T-helper 17 cell (primary cell): ENCODE data around the gene FIS1. TPM values are rescaled to one million over a fixed set of nuclear protein-coding genes. Genes with fewer than 3 reads are reported as not detected.
A peak's percentile ranks its signal among the peaks of the same experiment; 100 is the strongest.
"Not testable (repeated sequence)": the region's sequence is repeated elsewhere in the genome, so short reads cannot be mapped to it uniquely, and the experiment has no call there.

Experiments
- ATAC-seq: fragments of 150-1000 bp; cut with Tn5 transposase; 2 replicates; pipeline ENCODE4 v1.10.0; 2021; ENCODE audit warnings: mild to moderate bottlenecking, moderate library complexity
- DNase-seq, 3 donors: peaks; one replicate each; pipeline versions ENCODE4 v3.0.0 to v3.0.0-alpha.2; 2020 to 2021
- H3K9me3 ChIP-seq: one replicate; pipeline ENCODE4 v1.7.0; 2013; ENCODE audit warnings: low read length, mild to moderate bottlenecking; ENCODE audit not compliant: control insufficient read depth, poor library complexity, severe bottlenecking
- H3K27ac Mint-ChIP-seq: one replicate; pipeline ENCODE4 v1.8.0; 2022; ENCODE audit warnings: mild to moderate bottlenecking, moderate library complexity, mixed read lengths
- H3K27me3 Mint-ChIP-seq: one replicate; pipeline ENCODE4 v1.8.0; 2022; ENCODE audit warnings: mixed read lengths
- H3K36me3 Mint-ChIP-seq: one replicate; pipeline ENCODE4 v1.8.0; 2022; ENCODE audit warnings: low read depth, mixed read lengths
- H3K4me1 Mint-ChIP-seq: one replicate; pipeline ENCODE4 v1.8.0; 2022; ENCODE audit warnings: mild to moderate bottlenecking, mixed read lengths
- H3K4me3 Mint-ChIP-seq: one replicate; pipeline ENCODE4 v1.8.0; 2022; ENCODE audit warnings: mild to moderate bottlenecking, moderate library complexity, mixed read lengths
- total RNA-seq, 4 donors: library from RNA in 2 of 4; stranded (reverse) in 2 of 4; gene quantifications; one replicate each; pipeline ENCODE4 v1.2.3 and lab custom pipeline; 2022 to 2026

The FIS1 gene
- total RNA-seq, 2 donors from 2014 or later = 80.5 to 90.7 TPM

DNA sequence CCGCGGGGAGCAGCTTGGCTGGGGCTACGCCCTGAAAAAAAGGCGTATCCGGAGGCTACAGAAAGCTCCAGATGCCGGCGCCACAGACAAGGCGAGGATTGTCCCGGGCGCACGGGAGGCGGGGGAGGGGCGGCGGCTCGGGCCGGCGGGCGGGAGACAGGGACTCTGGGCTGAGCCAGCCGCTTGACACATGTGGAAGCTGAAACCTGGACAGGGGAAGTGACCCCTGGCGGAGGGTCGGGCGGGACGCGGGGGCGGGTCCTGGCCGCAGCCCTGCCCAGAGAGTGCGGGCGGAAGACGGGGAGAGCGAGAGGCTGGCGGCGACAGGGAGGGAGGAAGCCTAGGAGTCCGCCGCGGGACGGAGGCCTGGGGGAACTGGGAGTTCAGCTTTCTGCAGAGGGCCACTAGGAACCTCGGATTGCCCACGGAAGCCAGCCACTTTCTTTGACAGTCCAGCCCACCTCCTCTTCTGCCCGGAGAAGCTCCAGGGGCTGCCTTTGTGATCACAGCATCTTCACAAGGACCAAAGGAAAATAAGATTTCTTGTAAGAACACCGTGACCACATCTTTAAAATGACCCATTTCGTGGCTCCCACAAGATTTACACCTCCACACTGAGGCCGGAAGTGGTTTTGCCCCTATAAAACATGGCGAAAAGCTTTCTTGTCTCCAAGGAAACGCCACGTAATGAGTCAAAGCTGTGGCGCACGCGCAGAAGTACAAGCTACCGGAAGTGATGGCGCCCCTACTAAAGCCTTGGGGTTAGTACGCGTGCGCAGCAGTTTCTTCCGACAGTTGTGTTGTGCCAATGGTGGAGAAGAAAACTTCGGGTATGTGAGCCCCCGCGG, 27.3 kb downstream of the FIS1 start, which contains the start of the genes PLOD3 and ZNHIT1:
TSS of gene PLOD3 (minus strand) at position 194 of the 848 bp plus-strand sequence. CDS start 307 bp downstream, outside the sequence.
TSS of gene ZNHIT1 (plus strand) at position 778 of the 848 bp plus-strand sequence. CDS start at position 809, 31 bp downstream.
- Mint-ChIP-seq H3K4me1 (peaks cover 32% of the 10 kb centered on the region), H3K27ac (peak within 1 kb of the TSS; percentile 96), H3K36me3 (no peaks in the 10 kb centered on the region), H3K27me3 (no peaks in the 10 kb centered on the region), H3K4me3 (peak within 1 kb of the TSS; percentile 92)
- no peaks in the 10 kb centered on the region for H3K9me3 ChIP-seq
- ATAC-seq (peak; percentile 79), DNase-seq (peak; percentile 89 to 91 (median 91))

DNA sequence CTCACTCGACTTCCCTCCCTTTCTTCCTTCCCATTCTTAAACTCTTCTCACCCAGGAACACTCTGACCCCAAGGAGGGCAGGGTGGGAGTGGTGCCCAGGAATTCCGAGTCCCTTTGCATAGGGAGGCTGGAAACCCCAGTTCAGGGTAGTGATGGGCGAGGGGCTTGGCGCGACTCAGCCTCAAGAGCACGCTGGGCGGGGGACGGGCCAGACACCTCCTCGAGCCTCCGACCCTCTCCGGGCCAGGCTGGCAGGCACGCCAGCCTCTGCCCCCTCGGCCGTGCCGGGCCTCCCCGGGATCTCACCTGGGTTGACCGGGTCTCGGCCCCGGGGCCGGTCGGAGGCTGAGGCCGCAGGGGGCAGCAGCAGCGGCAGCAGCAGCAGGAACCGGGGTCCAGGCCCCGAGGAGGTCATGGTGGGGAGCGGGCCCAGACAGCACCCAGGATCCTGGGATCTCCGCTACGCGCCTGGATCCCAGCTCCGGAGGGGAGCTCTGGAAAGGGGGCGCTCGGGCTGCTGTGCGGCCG, 28.0 kb downstream of the FIS1 start:
- H3K9me3 ChIP-seq = no peaks in the 10 kb centered on the region
- H3K4me3 Mint-ChIP-seq = peak overlapping the region; percentile 92
- DNase-seq (no peak), ATAC-seq (no peak)
- no peaks in the 10 kb centered on the region for H3K27me3 Mint-ChIP-seq
- H3K4me1 Mint-ChIP-seq = peaks cover 29% of the 10 kb centered on the region
- H3K27ac Mint-ChIP-seq = peak overlapping the region; percentile 57
- H3K36me3 Mint-ChIP-seq = no peaks in the 10 kb centered on the region

- no peaks in the 10 kb centered on the region for H3K9me3 ChIP-seq
- H3K27me3 Mint-ChIP-seq = no peaks in the 10 kb centered on the region
- peak overlapping the region; percentile 57 for H3K27ac Mint-ChIP-seq
- no peaks in the 10 kb centered on the region for H3K36me3 Mint-ChIP-seq
- peaks cover 26% of the 10 kb centered on the region for H3K4me1 Mint-ChIP-seq
- no peak for ATAC-seq
- DNase-seq = no peak
- peak overlapping the region; percentile 92 for H3K4me3 Mint-ChIP-seq
Measured at GRCh38 chr7:101216001-101216859, 28.7 kb downstream of the FIS1 start.

GRCh38 chr7:101212014-101212413, 32.9 kb downstream of the FIS1 start:
- Mint-ChIP-seq H3K27me3 (no peaks in the 10 kb centered on the region), H3K4me1 (peaks cover 14% of the 10 kb centered on the region), H3K4me3 (no peak overlapping the region), H3K36me3 (peaks cover 3% of the 10 kb centered on the region), H3K27ac (no peak overlapping the region)
- H3K9me3 ChIP-seq = no peaks in the 10 kb centered on the region
- no peak for DNase-seq
- no peak for ATAC-seq

- no peak overlapping the region for H3K27ac Mint-ChIP-seq
- peaks cover 3% of the 10 kb centered on the region for H3K36me3 Mint-ChIP-seq
- no peaks in the 10 kb centered on the region for H3K27me3 Mint-ChIP-seq
- DNase-seq = no peak
- H3K4me1 Mint-ChIP-seq = peaks cover 10% of the 10 kb centered on the region
- H3K4me3 Mint-ChIP-seq = no peak overlapping the region
- ATAC-seq = no peak
- no peaks in the 10 kb centered on the region for H3K9me3 ChIP-seq
Measured at GRCh38 chr7:101211501-101211900, 33.4 kb downstream of the FIS1 start.

DNA sequence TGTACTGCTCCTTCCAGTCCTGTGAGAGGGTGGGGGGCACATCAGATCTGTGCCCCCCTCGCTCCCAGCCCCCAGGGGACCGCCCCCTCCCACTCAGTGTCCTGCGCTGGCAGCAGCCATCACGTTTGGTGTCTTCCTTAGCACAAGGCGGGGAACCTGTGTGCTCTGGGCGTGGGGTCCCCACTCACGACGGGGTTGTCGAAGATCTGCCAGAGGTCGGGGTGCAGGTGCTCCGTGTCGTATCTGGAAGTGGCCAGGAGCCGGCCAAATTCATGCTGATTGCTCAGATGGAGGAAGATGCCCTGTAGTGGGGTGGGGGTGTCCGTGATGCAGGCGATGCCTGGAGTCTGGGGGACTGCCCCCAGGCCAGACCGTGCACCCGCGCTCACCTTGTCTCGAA, 34.7 kb downstream of the FIS1 start:
- Mint-ChIP-seq H3K4me3 (no peak overlapping the region), H3K4me1 (peaks cover 3% of the 10 kb centered on the region), H3K27me3 (no peaks in the 10 kb centered on the region), H3K27ac (no peak overlapping the region), H3K36me3 (peaks cover 6% of the 10 kb centered on the region)
- ATAC-seq = no peak
- no peak for DNase-seq
- no peaks in the 10 kb centered on the region for H3K9me3 ChIP-seq

DNA sequence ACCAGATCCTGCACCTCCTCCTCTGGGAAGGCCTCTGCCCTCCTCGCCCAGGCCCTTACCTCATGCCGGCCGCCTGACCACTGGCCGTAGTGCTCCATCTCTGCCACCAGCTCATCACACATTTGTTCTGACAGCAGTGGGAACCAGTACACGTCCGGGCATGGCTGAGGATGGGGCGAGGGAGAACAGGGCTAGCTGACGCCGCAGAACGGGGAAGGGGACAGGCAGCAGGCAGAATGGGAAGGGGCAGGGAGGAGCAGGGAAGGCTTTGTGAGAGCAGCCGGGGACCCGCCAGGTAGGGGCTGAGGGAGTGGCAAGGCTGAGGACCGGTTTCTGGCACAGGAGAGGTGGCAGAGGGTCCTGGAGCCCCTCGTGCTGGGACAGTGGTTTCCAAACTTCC, 36.1 kb downstream of the FIS1 start:
- no peak for DNase-seq
- H3K9me3 ChIP-seq = no peaks in the 10 kb centered on the region
- no peak for ATAC-seq
- H3K36me3 Mint-ChIP-seq = peaks cover 7% of the 10 kb centered on the region
- H3K27ac Mint-ChIP-seq = no peak overlapping the region
- H3K4me3 Mint-ChIP-seq = no peak overlapping the region
- H3K4me1 Mint-ChIP-seq = peaks cover 4% of the 10 kb centered on the region
- H3K27me3 Mint-ChIP-seq = no peaks in the 10 kb centered on the region

DNA sequence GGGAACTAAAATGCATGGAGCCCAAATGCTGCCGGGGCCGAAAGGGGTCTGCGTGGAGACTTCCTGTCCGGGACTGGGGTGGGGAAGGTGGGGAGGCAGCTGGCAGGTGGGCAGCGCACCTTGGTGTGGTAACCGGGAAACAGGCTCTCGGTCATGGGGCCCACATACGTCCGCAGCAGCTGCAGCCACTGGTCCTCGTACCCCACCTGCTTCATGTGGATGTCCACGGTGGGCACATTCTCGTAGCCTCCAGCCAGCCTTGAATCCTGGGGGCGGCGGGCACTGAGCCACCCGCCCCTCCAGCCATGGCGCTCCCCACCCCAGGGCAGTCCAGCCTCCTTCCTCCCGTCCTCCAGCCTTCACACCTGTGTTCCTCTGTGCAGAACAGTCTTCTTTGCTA, 37.4 kb downstream of the FIS1 start:
- Mint-ChIP-seq H3K36me3 (peaks cover 8% of the 10 kb centered on the region), H3K4me1 (peaks cover 8% of the 10 kb centered on the region), H3K27ac (no peak overlapping the region), H3K27me3 (peaks cover 7% of the 10 kb centered on the region), H3K4me3 (no peak overlapping the region)
- H3K9me3 ChIP-seq = no peaks in the 10 kb centered on the region
- ATAC-seq (no peak), DNase-seq (no peak)

DNA sequence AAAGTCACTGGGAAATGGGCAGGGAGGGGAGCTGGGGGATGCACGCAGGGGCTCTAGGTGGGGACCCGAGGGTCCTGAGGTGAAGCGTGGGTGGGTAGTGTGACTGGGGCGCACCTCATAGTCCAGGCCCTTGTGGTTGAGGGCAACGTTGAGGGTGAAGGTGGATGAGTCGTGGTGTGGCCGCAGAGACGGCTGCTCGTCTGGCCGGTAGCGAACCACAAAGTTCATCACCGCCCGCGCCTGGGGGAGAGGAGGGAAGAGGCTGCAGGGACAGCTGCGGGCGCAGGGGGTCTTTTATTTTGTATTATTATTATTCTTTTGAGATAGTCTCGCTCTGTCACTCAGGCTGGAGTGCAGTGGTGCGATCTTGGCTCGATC, 38.2 kb downstream of the FIS1 start:
- ATAC-seq (no peak), DNase-seq (no peak)
- Mint-ChIP-seq H3K27me3 (peaks cover 9% of the 10 kb centered on the region), H3K36me3 (peaks cover 8% of the 10 kb centered on the region), H3K4me3 (no peak overlapping the region), H3K27ac (no peak overlapping the region), H3K4me1 (peaks cover 8% of the 10 kb centered on the region)
- H3K9me3 ChIP-seq = no peaks in the 10 kb centered on the region

GRCh38 chr7:101205901-101206664, 38.8 kb downstream of the FIS1 start:
- DNase-seq (no peak), ATAC-seq (no peak)
- H3K9me3 ChIP-seq = no peaks in the 10 kb centered on the region
- Mint-ChIP-seq H3K4me1 (peaks cover 10% of the 10 kb centered on the region), H3K27ac (no peak overlapping the region), H3K36me3 (peaks cover 8% of the 10 kb centered on the region), H3K27me3 (peaks cover 15% of the 10 kb centered on the region), H3K4me3 (no peak overlapping the region)

DNA sequence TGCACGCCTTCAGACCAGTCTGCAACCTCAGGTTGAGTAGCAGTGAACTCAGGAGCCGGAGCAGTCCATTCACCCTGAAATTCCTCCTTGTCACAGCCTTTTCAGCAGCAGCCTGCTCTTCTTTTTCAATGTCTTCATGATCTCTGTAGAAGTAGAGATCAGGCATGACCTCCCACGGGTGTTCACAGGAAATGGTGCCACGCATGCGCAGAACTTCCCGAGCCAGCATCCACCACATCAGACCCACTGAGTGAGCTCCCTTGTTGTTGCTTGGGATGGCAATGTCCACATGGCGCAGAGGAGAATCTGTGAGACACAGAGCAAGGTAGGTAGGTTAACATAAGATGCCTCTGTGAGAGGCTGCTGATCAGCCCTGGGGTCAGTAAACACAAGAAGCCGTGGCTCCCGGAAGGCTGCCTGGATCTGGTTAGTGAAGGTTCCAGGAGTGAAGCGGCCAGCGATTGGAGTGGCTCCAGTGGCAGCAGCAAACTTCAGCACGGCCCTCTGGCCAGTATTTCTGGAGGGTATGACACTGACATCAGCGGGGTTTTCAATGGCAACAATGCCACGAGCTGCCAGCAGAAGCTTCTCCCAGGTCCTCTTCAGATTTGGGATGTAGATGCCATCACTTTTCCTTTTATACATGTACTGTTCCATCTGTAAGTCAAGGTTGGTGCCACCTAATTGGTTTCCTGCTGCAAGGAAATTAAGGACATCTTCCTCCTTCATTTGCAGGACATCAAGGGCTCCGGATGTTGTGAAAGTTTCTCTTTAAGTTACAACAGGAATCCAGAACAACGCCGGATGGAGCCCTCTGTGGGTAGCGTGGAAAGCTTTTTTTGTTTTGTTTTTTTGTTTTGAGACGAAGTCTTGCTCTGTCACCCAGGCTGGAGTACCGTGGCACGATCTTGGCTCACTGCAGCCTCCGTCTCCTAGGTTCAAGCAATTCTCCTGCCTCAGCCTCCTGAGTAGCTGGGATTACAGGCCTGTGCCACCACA, 40.8 kb downstream of the FIS1 start:
- H3K27ac Mint-ChIP-seq = peak overlapping the region; percentile 54
- DNase-seq, H3K9me3 ChIP-seq: not testable (repeated sequence)
- H3K4me3 Mint-ChIP-seq = peak overlapping the region; percentile 66
- ATAC-seq = peak; percentile 48
- H3K36me3 Mint-ChIP-seq = peaks cover 10% of the 10 kb centered on the region
- peaks cover 26% of the 10 kb centered on the region for H3K27me3 Mint-ChIP-seq
- peaks cover 11% of the 10 kb centered on the region for H3K4me1 Mint-ChIP-seq

GRCh38 chr7:101202603-101202918, 42.3 kb downstream of the FIS1 start:
- no peak for DNase-seq
- H3K27ac Mint-ChIP-seq = no peak overlapping the region
- peaks cover 26% of the 10 kb centered on the region for H3K27me3 Mint-ChIP-seq
- H3K4me3 Mint-ChIP-seq = no peak overlapping the region
- no peaks in the 10 kb centered on the region for H3K9me3 ChIP-seq
- peaks cover 7% of the 10 kb centered on the region for H3K36me3 Mint-ChIP-seq
- H3K4me1 Mint-ChIP-seq = peaks cover 9% of the 10 kb centered on the region
- no peak for ATAC-seq
